ENCODE measurements around the gene ABO.
"Not testable (repeated sequence)": the region's sequence is repeated elsewhere in the genome, so short reads cannot be mapped to it uniquely, and the experiment has no call there.

ABO gene

DNA sequence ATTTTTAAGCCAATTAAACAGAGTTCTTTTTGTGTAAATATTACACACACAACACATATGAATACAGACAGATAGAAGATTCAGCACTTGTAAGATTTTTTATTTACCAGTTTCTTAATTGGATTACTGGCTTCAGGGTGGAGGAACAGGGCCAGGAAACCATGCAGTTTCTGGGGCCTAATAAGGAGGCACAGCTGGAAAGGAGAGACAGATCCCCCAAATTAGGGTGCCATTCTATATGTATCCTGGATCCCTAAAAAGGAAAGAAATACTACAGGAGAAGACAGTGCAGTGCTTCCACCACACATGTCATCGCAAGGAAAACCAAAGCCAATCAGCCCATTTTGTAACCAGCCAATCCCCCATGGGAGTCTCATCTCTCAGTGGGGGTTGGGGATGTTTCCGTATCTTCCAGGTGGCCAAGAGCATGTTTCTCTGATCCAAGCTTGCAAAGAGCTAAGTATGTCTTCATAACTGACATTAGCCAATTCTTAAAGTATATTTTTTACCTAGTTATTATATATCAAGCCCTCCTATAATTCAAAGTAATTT, 15.8 kb upstream of the ABO start:
- no peak for DNase-seq (ENCODE audit: low spot score)

DNA sequence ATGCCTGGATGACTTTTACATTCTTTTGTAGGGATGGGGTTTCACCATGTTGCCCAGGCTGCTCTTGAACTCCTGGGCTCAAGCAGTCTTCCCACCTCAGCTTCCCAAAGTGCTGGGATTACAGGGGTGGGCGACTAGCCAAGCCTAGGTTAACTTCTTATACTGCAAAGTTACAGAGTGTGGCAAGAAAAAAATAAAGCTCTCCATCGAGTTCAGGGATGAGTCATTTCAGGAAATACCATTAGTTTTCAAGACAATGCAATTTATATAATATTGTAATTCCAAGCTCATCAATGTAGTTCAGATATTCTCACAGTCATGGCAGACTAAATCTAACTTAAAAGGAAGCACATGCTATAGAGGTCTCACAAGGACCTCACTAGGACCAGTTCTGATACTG, 11.5 kb upstream of the ABO start:
- no peak for DNase-seq (ENCODE audit: low spot score)

GRCh38 chr9:133285252-133285775, 10.3 kb upstream of the ABO start:
- no peak for DNase-seq (ENCODE audit: low spot score)

DNA sequence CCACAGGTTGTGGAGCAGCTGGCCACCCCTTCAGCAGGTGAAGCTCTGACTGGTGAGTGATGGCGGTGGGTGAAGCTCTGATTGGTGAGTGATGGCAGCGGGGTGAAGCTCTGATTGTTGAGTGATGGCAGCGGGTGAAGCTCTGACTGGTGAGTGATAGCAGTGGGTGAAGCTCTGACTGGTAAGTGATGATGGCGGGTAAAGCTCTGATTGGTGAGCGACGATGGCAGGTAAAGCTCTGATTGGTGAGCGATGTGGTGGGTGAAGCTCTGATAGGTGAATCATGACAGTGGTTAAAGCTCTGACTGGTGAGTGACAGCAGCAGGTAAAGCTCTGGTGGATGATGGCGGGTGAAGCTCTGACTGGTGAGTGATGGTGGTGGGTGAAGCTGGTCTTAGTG, 9.4 kb upstream of the ABO start:
- no peak for DNase-seq (ENCODE audit: low spot score)

DNA sequence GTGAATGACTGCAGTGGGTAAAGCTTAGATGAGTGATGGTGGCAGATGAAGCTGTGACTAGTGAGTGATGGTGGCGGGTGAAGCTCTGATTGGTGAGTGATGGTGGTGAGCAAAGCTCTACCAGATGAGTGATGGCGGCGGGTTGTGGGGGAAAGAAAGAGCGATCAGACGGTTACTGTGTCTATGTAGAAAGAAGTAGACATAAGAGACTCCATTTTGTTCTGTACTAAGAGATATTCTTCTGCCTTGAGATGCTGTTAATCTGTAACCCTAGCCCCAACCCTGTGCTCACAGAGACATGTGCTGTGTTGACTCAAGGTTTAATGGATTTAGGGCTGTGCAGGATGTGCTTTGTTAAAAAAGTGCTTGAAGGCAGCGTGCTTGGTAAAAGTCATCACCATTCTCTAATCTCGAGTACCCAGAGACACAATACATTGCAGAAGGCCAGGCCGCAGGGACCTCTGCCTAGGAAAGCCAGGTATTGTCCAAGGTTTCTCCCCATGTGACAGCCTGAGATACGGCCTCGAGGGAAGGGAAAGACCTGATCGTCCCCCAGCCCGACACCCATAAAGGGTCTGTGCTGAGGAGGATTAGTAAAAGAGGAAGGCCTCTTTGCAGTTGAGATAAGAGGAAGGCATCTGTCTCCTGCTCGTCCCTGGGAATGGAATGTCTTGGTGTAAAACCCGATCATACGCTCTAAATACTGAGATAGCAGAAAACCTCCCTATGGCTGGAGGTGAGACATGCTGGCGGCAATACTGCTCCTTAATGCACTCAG, 8.4 kb upstream of the ABO start:
- not testable (repeated sequence) for DNase-seq (ENCODE audit: low spot score)

DNA sequence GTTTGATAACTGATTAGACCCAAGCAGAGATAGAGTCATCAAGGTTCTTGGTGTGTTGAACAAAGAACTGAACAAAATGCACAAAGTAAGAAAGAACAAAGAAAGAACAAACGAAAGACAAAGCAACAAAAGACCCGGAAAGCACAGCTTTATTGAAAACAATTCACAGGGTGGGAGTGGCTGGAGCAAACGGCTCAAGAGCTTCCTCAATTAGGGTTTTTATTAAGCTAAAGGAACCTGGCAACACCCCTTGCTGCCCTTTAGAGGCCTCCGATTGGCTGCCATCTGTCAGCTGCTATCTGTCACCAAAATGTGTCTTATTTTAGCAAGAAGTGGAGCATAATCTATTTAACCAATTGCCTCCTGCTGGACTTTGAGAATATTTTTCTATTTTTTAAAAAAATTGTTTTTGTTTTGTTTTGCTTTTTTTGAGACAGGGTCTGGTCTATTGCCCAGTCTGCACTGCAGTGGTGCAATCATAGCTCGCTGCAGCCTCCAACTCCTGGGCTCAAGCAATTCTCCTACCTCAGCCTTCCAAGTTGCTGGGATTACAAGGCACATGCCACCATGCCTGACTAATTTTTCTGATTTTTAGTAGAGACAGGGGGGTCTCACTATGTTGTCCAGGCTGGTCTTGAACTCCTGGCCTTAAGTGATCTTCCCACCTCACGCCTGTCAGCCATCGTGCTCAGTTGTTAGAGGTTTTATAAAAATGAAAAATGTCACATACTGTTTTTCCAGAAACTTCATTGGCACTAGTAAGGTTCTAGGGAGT, 7.7 kb upstream of the ABO start:
- no peak for DNase-seq (ENCODE audit: low spot score)

DNA sequence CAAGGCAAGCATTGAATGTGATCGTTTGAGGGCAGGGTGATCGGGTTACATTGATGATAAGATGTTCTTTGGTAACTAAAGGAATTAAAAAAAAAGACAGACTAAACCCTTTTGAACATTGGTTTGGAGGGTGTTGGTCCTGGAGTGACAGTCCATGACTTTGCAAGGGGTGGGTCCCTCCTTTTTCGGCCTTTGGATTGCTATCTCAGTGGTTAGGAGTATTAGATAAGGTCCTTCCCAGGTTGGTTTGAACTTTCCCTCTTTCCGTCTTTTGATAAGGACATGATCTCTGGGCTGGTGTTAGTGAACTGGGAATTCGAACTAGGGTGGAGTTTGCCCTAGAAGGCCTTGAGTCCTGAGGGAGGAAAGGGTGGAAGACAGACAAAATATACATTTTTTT, 5.4 kb upstream of the ABO start:
- no peak for DNase-seq (ENCODE audit: low spot score)

DNA sequence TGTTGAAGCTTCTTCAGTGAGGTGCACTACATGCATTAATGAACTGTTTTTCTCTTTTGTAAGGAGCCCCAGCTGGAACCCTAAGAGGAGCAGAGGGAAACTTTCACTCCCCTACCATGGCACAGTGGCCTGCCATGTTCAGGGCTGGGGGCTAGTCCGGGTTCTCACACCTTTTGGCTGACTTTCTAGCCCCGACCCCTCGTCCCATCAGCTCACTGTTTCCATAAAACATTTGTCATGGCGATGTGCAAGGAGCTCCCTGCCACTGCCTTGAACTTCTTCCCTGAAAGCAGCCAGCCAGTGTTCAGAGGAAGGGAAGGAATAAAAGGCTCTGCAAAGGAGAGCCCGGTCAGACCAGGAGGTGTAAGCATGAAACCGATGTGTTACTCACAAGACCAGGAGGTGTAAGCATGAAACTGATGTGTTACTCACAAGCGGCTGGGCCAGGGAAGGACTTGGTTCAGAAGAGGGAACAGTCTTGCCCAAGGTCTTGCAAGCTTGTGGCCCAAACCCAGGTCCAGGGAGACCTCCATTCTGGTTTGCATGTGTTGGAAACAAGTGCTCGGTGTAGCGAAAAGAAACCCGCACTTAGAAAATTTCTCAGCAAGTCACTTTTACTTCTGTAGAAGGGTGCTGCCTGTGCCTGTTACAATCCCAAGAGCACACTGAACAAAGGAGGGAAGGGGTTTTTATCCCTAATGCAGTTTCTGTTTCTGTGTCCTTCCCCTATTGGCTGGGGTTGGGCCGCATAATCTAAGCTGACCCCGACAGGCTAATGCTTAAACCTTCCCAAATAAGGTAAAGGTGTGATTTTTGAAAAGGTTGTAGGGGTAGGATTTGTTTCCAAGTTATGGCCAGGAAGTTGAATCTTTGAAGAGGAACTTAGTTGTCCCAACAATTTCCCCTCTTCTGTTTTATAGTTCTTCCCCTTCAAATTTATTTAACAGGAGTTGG, 3.4 kb upstream of the ABO start:
- no peak for DNase-seq (ENCODE audit: low spot score)

DNA sequence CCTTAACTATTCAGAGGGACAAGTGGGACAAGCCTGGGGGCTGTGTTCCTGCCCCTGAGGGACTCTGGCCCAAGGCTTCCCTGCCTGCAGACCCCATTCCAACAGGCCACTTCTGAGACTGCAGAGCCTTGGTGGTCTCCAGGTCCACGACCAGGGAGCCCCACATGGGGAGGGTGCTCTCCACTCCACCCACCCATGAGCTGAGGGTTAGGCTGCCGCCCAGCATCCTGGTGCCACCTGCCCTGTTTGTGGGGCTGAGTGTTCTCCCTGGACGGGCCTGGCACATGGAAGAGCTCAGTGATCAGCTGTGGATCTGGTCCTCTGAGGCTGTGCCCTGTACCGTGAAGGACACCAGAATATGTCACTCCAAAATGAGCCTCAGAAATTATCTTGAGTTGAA, 2.5 kb upstream of the ABO start:
- no peak for DNase-seq (ENCODE audit: low spot score)

GRCh38 chr9:133276923-133277322, 1.9 kb upstream of the ABO start:
- DNase-seq (ENCODE audit: low spot score) = no peak

DNA sequence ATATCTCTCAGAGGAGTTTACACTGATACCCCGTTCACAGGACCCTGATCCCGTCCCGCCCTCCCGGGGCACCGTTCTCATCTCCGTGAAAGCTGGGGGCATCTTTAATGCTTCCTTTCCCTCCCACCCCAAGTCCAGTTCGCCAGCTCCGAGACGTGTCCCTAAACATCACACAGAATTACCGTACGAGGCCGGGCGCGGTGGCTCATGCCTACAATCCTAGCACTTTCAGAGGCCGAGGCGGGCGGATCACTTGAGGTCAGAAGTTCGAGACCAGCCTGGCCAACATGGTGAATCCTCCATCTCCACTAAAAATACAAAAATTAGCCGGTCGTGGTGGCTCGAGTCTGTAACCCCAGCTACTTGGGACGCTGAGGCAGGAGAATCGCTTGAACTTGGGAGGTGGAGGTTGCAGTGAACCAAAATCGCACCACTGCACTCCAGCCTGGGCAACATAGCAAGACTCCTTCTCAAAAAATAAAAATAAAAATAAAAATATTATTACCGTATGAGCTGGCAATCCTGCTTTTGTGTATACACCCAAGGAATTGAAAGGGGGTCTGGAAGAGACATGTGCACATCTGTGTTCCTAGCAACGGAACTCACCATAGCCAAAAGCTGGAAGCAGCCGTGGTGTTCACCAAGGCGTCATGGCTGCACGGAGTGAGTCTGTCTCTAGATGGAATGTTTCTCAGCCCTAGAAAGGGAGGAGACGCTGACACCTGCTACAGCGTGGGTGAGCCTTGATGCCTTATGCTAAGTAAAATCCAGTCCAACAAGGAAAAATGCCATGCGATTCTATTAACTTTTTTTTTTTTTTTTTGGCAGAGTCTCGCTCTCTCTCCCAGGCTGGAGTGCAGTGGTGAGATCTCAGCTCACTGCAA, 1.2 kb upstream of the ABO start:
- no peak for DNase-seq (ENCODE audit: low spot score)

DNA sequence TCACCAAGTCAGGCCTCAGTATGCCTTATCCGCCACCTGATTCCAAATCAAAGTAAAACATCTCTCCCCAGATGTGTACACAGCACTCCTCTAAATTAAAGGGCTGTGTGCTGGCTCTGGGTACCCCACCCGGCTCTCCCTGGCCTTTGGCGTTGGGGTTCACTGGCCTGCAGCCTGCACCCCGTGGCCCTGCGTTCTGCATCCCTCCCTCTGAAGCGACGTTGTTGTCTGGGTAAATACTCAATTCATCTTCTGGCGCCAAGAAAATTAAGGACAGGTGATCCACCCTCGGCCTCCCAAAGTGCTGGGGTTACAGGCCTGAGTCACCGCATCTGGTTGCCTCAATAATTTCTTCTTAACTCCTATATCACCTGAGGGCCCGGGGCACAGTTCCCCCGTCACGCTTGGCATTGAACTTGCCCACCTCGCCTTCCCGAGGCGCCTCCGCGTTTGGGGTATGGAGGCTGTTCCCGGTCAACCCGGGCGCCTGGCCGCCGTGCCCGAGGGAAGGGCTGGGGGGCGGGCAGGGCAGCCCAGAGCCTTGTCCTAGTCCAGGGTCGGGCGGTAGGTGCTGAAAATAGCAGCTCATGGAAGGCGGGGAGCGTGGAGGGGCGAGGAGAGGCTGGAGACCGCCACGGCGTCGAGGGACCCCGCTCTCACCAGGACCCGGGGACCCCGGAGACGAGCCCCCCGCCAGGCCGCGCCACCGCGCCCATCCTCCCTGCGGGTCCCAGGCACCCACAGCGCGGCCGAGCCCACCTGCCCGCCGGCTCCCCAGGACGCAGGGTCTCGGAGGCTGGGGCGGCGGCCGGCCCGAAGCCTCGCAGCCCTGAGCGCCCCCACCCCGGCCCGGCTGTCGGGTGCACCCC, 531 bp downstream of the ABO start:
- no peak for DNase-seq (ENCODE audit: low spot score)

GRCh38 chr9:133273819-133274218, 1.2 kb downstream of the ABO start:
- no peak for DNase-seq (ENCODE audit: low spot score)

DNA sequence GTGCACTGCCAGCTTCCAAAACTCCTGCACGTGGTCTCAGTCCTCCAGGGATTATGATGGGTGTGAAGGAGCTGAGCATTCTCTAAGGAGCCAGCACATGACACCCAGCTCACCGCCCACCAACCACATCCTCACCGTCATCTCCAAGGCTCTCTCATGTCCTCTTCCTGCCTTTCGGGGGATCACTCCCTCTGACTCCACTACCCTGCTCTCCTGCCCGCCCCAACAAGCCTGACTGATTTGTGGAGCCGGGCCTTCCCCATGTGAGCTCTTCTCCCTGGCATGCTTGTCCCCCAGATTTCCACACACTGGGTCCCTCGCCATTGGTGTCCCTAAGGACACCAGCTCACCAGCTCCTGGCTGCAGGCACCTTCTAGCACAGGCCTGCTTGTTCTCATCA, 1.9 kb downstream of the ABO start:
- DNase-seq (ENCODE audit: low spot score) = no peak

GRCh38 chr9:133269537-133270362, 5.3 kb downstream of the ABO start:
- DNase-seq (ENCODE audit: low spot score) = no peak

GRCh38 chr9:133269136-133269535, 5.9 kb downstream of the ABO start:
- DNase-seq (ENCODE audit: low spot score) = not testable (repeated sequence)

DNA sequence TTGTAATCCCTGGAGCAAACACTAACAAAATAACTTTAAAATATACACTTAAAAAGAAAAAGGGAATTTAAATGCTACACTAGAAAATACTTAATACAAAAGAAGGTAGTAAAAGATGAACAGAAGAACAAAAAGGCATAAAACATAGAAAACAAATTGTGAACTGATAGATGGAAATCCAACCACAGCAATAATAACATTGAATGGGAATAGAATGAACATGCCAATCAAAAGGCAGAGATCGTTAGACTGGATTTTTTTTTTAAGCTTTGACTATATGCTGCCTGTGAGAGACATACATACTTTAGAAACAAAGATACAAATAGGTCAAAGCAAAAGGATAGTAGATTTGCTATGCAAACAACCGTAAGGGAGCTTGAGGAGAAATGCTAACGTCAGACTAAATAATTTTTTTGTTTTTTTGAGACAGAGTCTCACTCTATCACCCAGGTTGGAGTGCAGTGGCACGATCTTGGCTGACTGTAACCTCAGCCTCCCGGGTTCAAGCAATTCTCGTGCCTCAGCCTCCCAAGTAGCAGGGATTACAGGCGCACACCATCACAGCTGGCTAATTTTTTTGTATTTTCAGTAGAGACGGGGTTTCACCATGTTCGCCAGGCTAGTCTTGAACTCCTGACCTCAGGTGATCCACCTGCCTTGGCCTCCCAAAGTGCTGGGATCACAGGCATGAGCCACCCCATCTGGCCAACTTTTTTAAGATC, 6.5 kb downstream of the ABO start:
- DNase-seq (ENCODE audit: low spot score) = no peak

DNA sequence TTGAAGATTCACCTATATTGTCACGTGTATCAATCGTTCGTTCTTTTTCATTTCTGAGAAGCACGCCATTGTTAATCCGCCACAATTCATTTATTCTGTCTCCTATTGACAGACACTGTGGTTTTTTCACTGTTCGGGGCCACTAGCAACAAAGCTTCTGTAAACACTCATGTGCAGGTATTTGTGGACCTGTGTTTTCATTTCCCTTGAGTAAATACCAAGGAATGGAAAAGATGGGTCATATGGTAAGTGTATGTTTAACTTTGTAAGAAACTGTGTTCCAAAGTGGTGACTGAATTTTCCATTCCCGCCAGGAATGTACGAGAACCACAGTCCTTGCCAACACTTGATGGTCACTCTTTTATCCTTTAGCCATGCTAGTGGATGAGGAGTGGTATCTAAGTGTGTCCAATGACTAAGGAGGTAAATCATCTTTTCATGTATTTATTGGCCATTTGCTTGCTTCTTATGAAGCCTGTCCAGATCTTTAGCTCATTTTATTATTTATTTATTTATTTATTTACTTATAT, 10.7 kb downstream of the ABO start:
- DNase-seq (ENCODE audit: low spot score) = no peak

Data from AG08396 (cell line).